Memory B cell (primary cell): ENCODE data around the gene PET100.
A peak's percentile ranks its signal among the peaks of the same experiment; 100 is the strongest.

ENCODE experiments used
- ATAC-seq: fragments of 150-1000 bp; cut with Tn5 transposase; 2 replicates; pipeline ENCODE4 v1.10.0; 2021; ENCODE audit warnings: low read depth, mild to moderate bottlenecking, moderate library complexity
- DNase-seq, 2 donors: peaks; one replicate each; pipeline ENCODE4 v3.0.0; 2022; ENCODE audit warnings: low spot score in 2 of 2
- H3K27ac Mint-ChIP-seq: one replicate; pipeline ENCODE4 v1.8.0; 2022; ENCODE audit warnings: mild to moderate bottlenecking, moderate library complexity, mixed read lengths
- H3K27me3 Mint-ChIP-seq: one replicate; pipeline ENCODE4 v1.8.0; 2022; ENCODE audit warnings: mixed read lengths
- H3K36me3 Mint-ChIP-seq: one replicate; pipeline ENCODE4 v1.8.0; 2022; ENCODE audit warnings: mild to moderate bottlenecking, mixed read lengths
- H3K4me1 Mint-ChIP-seq: one replicate; pipeline ENCODE4 v1.8.0; 2022; ENCODE audit warnings: mixed read lengths
- H3K4me3 Mint-ChIP-seq: one replicate; pipeline ENCODE4 v1.8.0; 2022; ENCODE audit warnings: mild to moderate bottlenecking, moderate library complexity, mixed read lengths
- H3K9me3 Mint-ChIP-seq: one replicate; pipeline ENCODE4 v1.8.0; 2022; ENCODE audit warnings: mixed read lengths

PET100 gene

GRCh38 chr19:7606289-7606688 lies 23.3 kb upstream of the PET100 start:
- Mint-ChIP-seq H3K4me3 (no peak overlapping the region), H3K27ac (no peak overlapping the region), H3K4me1 (peaks cover 5% of the 10 kb centered on the region), H3K27me3 (peaks cover 25% of the 10 kb centered on the region), H3K9me3 (peaks cover 5% of the 10 kb centered on the region), H3K36me3 (peaks cover 5% of the 10 kb centered on the region)
- ATAC-seq (no peak), DNase-seq (peak in 1 of 2 donors; percentile 12)

DNA sequence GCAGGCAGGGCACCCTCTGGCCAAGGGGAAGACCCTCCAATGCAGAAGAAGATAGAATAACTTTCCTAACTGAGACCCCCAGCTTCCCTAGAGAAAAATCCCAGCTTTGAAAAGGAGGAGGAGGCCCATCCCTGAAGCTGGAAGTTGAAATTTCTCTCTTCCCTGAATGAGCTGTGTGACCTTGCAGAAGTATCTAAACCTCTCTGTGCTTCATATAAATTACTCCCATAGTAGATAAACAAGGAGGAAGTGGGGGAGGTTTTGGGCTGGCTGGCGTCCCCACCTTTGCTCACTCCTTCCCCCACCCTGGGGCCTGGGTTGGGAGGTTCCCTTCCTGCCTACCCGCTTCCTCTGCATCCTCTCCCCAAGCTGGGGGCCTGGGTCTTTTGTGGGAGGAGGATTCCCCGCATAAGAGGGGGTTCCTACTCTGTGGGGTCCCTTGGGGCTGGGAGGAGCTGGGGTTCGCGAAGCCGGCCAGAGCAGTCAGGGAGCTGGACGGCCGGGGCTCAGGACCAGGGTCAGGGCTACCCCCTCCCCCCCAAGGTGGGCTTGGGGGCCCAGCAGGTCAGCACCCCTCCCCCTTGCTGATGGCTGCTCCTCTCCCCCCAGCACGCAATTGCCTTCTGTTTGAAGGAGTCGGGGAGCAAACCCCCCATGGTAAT lies 22.2 kb upstream of the PET100 start:
- H3K27me3 Mint-ChIP-seq = peaks cover 21% of the 10 kb centered on the region
- peaks cover 5% of the 10 kb centered on the region for H3K36me3 Mint-ChIP-seq
- peaks cover 5% of the 10 kb centered on the region for H3K4me1 Mint-ChIP-seq
- H3K4me3 Mint-ChIP-seq = no peak overlapping the region
- ATAC-seq (no peak), DNase-seq (no peak)
- H3K27ac Mint-ChIP-seq = no peak overlapping the region
- peaks cover 5% of the 10 kb centered on the region for H3K9me3 Mint-ChIP-seq

GRCh38 chr19:7607874-7608560 lies 21.6 kb upstream of the PET100 start:
- peaks cover 5% of the 10 kb centered on the region for H3K9me3 Mint-ChIP-seq
- peaks cover 18% of the 10 kb centered on the region for H3K27me3 Mint-ChIP-seq
- H3K27ac Mint-ChIP-seq = no peak overlapping the region
- H3K4me3 Mint-ChIP-seq = no peak overlapping the region
- H3K4me1 Mint-ChIP-seq = peaks cover 5% of the 10 kb centered on the region
- ATAC-seq (no peak), DNase-seq (peak in 1 of 2 donors; percentile 11)
- H3K36me3 Mint-ChIP-seq = peaks cover 5% of the 10 kb centered on the region

DNA sequence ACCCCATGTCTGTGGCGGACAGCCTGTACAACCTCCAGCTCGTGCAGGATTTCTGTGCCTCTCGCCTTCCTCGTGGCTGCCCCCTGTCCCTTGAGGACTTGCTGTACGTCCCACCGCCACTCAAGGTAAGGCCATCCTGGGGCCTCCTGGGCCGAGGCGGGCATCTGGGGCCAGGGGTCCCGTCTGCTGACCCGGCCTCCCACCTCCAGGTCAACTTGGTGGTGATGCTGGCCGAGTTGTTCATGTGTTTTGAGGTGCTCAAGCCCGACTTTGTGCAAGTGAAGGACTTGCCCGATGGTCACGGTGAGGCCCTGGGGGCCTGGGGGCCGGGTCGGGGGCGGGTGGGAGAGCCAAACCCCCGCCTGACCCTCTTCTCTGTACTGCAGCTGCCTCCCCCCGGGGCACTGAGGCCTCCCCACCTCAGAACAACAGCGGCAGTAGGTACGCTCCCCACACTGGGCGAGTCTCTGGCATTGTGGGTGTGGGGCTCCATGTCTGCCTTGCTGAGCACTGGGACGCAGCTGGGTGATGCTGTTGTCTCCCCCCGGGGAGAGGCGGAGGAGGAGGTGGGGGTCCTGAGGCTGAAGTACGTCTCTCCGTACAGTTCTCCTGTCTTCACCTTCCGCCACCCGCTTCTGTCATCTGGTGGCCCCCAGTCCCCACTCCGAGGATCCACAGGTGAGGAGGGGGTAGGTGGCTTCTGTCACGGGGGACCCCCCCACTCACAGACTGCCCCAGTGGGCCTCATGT lies 18.9 kb upstream of the PET100 start:
- H3K27ac Mint-ChIP-seq = no peak overlapping the region
- peaks cover 1% of the 10 kb centered on the region for H3K4me1 Mint-ChIP-seq
- H3K4me3 Mint-ChIP-seq = no peak overlapping the region
- peaks cover 6% of the 10 kb centered on the region for H3K27me3 Mint-ChIP-seq
- no peaks in the 10 kb centered on the region for H3K36me3 Mint-ChIP-seq
- no peak for ATAC-seq
- DNase-seq = no peak
- H3K9me3 Mint-ChIP-seq = peaks cover 2% of the 10 kb centered on the region

- Mint-ChIP-seq H3K4me3 (no peak overlapping the region), H3K27me3 (peaks cover 2% of the 10 kb centered on the region), H3K27ac (no peak overlapping the region), H3K9me3 (no peaks in the 10 kb centered on the region), H3K4me1 (no peaks in the 10 kb centered on the region), H3K36me3 (no peaks in the 10 kb centered on the region)
- DNase-seq = no peak
- no peak for ATAC-seq
These were observed 17.9 kb upstream of the PET100 start for GRCh38 chr19:7611541-7612279.

DNA sequence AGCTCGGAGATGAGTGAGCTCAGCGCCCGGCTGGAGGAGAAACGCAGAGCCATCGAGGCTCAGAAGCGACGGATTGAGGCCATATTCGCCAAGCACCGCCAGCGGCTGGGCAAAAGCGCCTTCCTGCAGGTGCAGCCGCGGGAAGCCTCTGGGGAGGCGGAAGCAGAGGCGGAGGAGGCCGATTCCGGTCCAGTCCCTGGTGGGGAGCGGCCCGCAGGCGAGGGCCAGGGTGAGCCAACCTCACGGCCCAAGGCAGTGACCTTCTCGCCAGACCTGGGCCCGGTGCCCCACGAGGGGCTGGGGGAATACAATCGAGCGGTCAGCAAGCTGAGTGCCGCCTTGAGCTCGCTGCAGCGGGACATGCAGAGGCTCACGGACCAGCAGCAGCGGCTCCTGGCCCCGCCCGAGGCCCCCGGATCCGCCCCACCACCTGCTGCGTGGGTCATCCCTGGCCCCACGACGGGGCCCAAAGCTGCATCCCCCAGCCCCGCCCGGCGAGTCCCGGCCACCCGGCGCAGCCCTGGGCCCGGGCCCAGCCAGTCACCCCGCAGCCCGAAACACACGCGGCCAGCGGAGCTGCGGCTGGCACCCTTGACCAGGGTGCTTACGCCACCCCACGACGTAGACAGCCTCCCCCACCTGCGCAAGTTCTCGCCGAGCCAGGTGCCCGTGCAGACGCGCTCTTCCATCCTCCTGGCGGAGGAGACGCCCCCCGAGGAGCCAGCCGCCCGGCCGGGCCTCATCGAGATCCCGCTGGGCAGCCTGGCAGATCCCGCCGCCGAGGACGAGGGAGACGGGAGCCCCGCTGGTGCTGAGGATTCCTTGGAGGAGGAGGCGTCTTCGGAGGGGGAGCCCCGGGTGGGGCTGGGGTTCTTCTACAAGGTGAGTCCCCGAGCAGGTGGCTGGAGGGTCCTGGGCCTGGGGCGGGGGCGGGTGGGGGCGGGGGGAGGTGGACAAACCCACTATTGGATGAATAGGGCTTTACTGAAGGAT lies 17.0 kb upstream of the PET100 start:
- H3K9me3 Mint-ChIP-seq = no peaks in the 10 kb centered on the region
- H3K36me3 Mint-ChIP-seq = peaks cover 3% of the 10 kb centered on the region

DNA sequence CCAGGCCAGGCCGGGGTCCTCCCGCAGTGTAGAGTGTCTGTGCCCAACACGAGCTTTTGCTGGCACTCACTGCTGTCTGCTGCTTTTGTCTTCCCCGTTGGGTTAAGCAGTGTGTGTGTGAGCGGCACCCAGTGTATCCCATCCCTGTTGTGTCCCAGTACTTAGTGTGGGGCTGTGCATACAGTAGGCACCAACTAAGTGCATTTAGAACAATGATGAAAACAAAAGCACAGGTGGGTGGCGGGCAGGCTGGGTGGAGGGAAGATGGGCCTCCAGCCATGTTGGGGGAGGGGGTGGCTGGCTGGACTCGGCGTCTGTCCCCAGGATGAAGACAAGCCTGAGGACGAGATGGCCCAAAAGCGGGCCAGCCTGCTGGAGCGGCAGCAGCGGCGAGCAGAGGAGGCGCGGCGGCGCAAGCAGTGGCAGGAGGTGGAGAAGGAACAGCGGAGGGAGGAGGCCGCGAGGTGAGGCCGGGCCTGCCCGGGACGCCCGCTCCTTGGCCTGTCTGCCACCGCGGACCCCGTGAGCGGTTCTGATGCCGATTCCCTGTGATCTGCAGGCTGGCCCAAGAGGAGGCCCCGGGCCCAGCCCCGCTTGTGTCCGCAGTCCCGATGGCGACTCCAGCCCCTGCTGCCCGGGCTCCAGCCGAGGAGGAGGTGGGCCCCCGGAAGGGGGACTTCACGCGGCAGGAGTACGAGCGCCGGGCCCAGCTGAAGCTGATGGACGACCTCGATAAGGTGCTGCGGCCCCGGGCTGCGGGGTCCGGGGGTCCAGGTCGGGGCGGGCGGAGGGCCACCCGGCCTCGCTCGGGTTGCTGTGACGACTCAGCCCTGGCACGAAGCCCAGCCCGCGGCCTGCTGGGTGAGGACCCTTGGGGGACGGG lies 14.5 kb upstream of the PET100 start:
- no peak for DNase-seq
- H3K4me1 Mint-ChIP-seq = no peaks in the 10 kb centered on the region

More for the DNA sequence above, 17.0 kb upstream of the PET100 start:
- Mint-ChIP-seq H3K27me3 (peaks cover 2% of the 10 kb centered on the region), H3K27ac (no peak overlapping the region), H3K4me3 (no peak overlapping the region), H3K4me1 (no peaks in the 10 kb centered on the region)
- ATAC-seq = no peak
- DNase-seq = no peak

GRCh38 chr19:7617172-7617571 lies 12.4 kb upstream of the PET100 start:
- ATAC-seq (no peak), DNase-seq (no peak)
- Mint-ChIP-seq H3K4me3 (no peak overlapping the region), H3K36me3 (peaks cover 21% of the 10 kb centered on the region), H3K27me3 (no peaks in the 10 kb centered on the region), H3K27ac (no peak overlapping the region), H3K9me3 (no peaks in the 10 kb centered on the region), H3K4me1 (no peaks in the 10 kb centered on the region)

More for the DNA sequence above, 14.5 kb upstream of the PET100 start:
- peaks cover 16% of the 10 kb centered on the region for H3K36me3 Mint-ChIP-seq
- ATAC-seq = no peak
- no peaks in the 10 kb centered on the region for H3K9me3 Mint-ChIP-seq
- no peaks in the 10 kb centered on the region for H3K27me3 Mint-ChIP-seq
- no peak overlapping the region for H3K4me3 Mint-ChIP-seq
- no peak overlapping the region for H3K27ac Mint-ChIP-seq

DNA sequence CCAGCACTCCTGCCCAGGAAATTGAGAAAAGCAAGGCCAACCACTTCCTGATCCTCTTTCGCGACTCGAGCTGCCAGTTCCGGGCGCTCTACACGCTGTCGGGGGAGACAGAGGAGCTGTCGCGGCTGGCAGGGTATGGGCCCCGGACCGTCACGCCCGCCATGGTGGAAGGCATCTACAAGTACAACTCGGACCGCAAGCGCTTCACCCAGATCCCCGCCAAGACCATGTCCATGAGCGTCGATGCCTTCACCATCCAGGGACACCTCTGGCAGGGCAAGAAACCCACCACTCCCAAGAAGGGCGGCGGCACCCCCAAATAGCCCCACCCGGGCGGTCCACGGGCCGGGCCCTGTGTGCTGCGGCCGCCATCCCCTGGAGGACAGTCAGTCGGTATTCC lies 11.9 kb upstream of the PET100 start:
- Mint-ChIP-seq H3K27ac (no peak overlapping the region), H3K4me3 (no peak overlapping the region), H3K4me1 (no peaks in the 10 kb centered on the region), H3K27me3 (no peaks in the 10 kb centered on the region), H3K9me3 (no peaks in the 10 kb centered on the region), H3K36me3 (peaks cover 22% of the 10 kb centered on the region)
- DNase-seq = no peak
- no peak for ATAC-seq

DNA sequence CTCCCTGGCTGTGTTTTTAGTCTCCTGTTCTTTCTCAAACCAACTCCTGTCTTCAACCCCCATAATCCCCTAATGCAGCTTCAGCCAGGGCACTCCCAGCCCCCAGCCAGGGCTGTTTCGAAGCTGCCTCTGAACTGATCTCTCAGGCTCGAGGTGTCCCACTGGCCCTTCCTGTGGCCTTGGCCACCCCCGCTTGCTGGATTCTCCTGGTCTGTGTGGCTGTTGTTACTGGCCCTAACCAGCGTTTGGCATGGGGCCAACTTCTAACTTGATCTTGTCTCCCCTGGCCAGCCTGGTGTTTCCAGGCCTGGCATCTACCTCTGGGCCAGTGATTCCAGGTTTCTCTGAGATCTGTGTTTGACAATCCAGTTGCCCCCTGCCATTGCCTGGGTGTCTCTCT lies 11.2 kb upstream of the PET100 start:
- DNase-seq (no peak), ATAC-seq (no peak)
- peak overlapping the region; percentile 79 for H3K27ac Mint-ChIP-seq
- H3K36me3 Mint-ChIP-seq = peaks cover 27% of the 10 kb centered on the region
- no peaks in the 10 kb centered on the region for H3K9me3 Mint-ChIP-seq
- H3K4me3 Mint-ChIP-seq = no peak overlapping the region
- H3K27me3 Mint-ChIP-seq = no peaks in the 10 kb centered on the region
- peaks cover 3% of the 10 kb centered on the region for H3K4me1 Mint-ChIP-seq

DNA sequence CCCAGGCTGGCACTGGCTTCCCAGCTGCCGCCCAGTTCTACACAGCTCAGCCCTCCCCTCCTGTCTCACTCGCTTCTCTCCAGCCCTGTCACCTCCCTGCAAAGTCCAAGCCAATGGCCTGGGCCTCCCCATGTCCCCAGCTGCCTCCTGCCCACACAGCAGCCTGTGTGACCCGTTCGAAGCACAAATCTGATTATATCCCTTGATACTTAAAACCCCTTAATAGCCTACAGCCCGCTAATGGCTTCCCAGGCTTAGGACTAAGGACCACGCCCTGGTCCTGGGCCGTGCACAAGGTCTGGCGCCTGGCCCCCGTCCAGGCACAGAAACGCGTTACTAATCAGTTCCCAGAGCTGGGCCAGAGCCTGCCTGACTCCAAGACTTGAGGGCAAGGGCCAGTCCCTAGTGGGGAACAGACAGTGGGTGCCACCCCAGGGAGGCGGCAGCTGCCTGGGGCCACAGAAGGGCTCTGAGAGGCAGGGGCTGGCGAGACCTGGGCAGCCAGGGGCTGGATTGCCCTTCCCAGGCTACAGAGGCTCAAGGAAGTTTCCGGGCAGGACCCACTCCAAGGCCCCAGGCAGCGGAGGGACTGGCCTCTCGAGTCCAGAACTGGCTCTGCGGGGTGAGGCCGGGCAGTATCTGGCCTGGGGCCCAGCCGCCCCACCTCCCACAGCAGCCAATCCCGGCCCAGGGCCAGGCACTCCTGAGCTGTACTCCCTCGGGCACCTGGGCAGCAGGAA lies 10.7 kb upstream of the PET100 start:
- Mint-ChIP-seq H3K36me3 (peaks cover 27% of the 10 kb centered on the region), H3K4me1 (peaks cover 3% of the 10 kb centered on the region), H3K4me3 (no peak overlapping the region), H3K9me3 (no peaks in the 10 kb centered on the region), H3K27me3 (no peaks in the 10 kb centered on the region), H3K27ac (peak overlapping the region; percentile 79)
- no peak for DNase-seq
- ATAC-seq = no peak
